A549 (cell line): ENCODE results near the gene PSMB7. TPM values are rescaled to one million over a fixed set of nuclear protein-coding genes. Genes with fewer than 3 reads are reported as not detected.

Source experiments
- ATAC-seq, 2 experiments: fragments of 200-7000 bp in 1 of 2; fragments of >200 bp in 1 of 2; cut with Nextera tagmentation in 1 of 2; cut with Tn5 transposase in 1 of 2; 3 replicates each; pipeline versions ENCODE4 v1.8.0 to v1.9.1; 2018 to 2020; ENCODE audit warnings: mild to moderate bottlenecking in 1 of 2, moderate library complexity in 1 of 2
- CTCF ChIA-PET: fragments of 300-600 bp; sonication (Branson Sonifier 250); formaldehyde crosslinking; extraction: SDS; loops from one replicate; lab custom pipeline; 2021; ENCODE audit warnings: antibody characterized with exemption, inconsistent platforms; lab: Yijun Ruan, JAX
- POLR2A ChIA-PET: fragments of 350-600 bp; formaldehyde crosslinking; extraction: SDS; loops from one replicate; lab custom pipeline; 2021; ENCODE audit warnings: antibody characterized with exemption, inconsistent platforms; lab: Yijun Ruan, JAX
- DNase-seq, 2 experiments: peaks; one replicate each; pipeline versions ENCODE4 v3.0.0 to v3.0.0-alpha.2; 2011 to 2016; ENCODE audit warnings: low read depth in 1 of 2, low spot score in 1 of 2
- FAIRE-seq: peaks from 2 replicates; lab custom pipeline; 2011; peaks lifted over from hg19 to GRCh38; lab: Jason Lieb, UNC
- H3K27ac ChIP-seq, 2 experiments: fragments of >200 bp; sonication (Bioruptor Twin); formaldehyde crosslinking; 3 replicates each; pipeline ENCODE4 v1.5.1; 2016 to 2017
- H3K4me1 ChIP-seq: fragments of >200 bp; sonication (Bioruptor Twin); formaldehyde crosslinking; 3 replicates; pipeline ENCODE4 v1.6.1; 2016
- H3K4me2 ChIP-seq: fragments of >200 bp; sonication (Bioruptor Twin); formaldehyde crosslinking; 3 replicates; pipeline ENCODE4 v1.6.1; 2016
- H3K4me3 ChIP-seq: fragments of >200 bp; sonication (Bioruptor Twin); formaldehyde crosslinking; 3 replicates; pipeline ENCODE4 v1.5.1; 2016
- H3K9me3 ChIP-seq: fragments of >200 bp; sonication (Bioruptor Twin); formaldehyde crosslinking; 3 replicates; pipeline ENCODE4 v1.6.1; 2016
- BHLHE40 ChIP-seq: IDR thresholded peaks from 2 replicates; pipeline ENCODE4 v1.6.1; 2012; ENCODE audit warnings: low read depth, low read length, inconsistent platforms
- CEBPB ChIP-seq, 2 experiments: fragments of >200 bp in 1 of 2; sonication (Bioruptor Twin) in 1 of 2; formaldehyde crosslinking in 1 of 2; IDR thresholded peaks; 2 replicates each; pipeline ENCODE4 v1.6.1; 2012 to 2016
- CHD2 ChIP-seq: fragments of 150-350 bp; IDR thresholded peaks from 2 replicates; pipeline ENCODE4 v1.6.1; 2014; ENCODE audit warnings: low read length; ENCODE audit not compliant: partially characterized antibody
- EHF ChIP-seq: fragments of 250-450 bp; sonication (Bioruptor Pico); IDR thresholded peaks from 2 replicates; pipeline ENCODE4 v1.5.0; 2020; ENCODE audit warnings: mild to moderate bottlenecking
- EP300 ChIP-seq, 2 experiments: fragments of >200 bp; sonication (Bioruptor Twin); formaldehyde crosslinking; IDR thresholded peaks; 2 replicates in 1 of 2; 3 replicates in 1 of 2; pipeline ENCODE4 v1.6.1; 2016 to 2017
- FOSL2 ChIP-seq, 2 experiments: fragments of 450-650 bp in 1 of 2; fragments of >200 bp in 1 of 2; sonication (Bioruptor Twin) in 1 of 2; formaldehyde crosslinking; IDR thresholded peaks; 2 replicates each; pipeline versions ENCODE4 v1.5.0 to v1.6.1; 2016 to 2020; ENCODE audit warnings: mild to moderate bottlenecking in 1 of 2, moderate library complexity in 1 of 2
- GATA3 ChIP-seq: IDR thresholded peaks from 2 replicates; pipeline ENCODE4 v1.6.1; 2012; ENCODE audit warnings: borderline replicate concordance
- HEYL ChIP-seq: fragments of 250-450 bp; sonication (Bioruptor Pico); IDR thresholded peaks from 2 replicates; pipeline ENCODE4 v1.8.0; 2021; ENCODE audit warnings: mild to moderate bottlenecking, moderate library complexity
- HOXB13 ChIP-seq: fragments of 250-450 bp; sonication (Bioruptor Pico); IDR thresholded peaks from 2 replicates; pipeline ENCODE4 v1.5.0; 2020; ENCODE audit warnings: low read depth, mild to moderate bottlenecking, moderate library complexity
- JUN ChIP-seq, 2 experiments: fragments of >200 bp; sonication (Bioruptor Twin); formaldehyde crosslinking; IDR thresholded peaks; 2 replicates in 1 of 2; 3 replicates in 1 of 2; pipeline ENCODE4 v1.6.1; 2016 to 2017
- KDM1A ChIP-seq: fragments of 200-600 bp; sonication (generic); IDR thresholded peaks from 2 replicates; pipeline ENCODE4 v1.6.1; 2016; ENCODE audit warnings: low read depth, mild to moderate bottlenecking
- KDM5A ChIP-seq: fragments of 200-600 bp; sonication (generic); IDR thresholded peaks from 2 replicates; pipeline ENCODE4 v1.6.1; 2016; ENCODE audit warnings: antibody characterized with exemption, mild to moderate bottlenecking
- MAFK ChIP-seq: fragments of 450-650 bp; IDR thresholded peaks from 2 replicates; pipeline ENCODE4 v1.6.1; 2014; ENCODE audit not compliant: partially characterized antibody
- MYC ChIP-seq: IDR thresholded peaks from 2 replicates; pipeline ENCODE4 v1.6.1; 2012; ENCODE audit warnings: mild to moderate bottlenecking, inconsistent platforms, low read length, improper control_type of control experiment, borderline replicate concordance
- NFE2L2 ChIP-seq: fragments of 150-350 bp; conservative IDR thresholded peaks from 2 replicates; pipeline ENCODE4 v1.6.1; 2014; ENCODE audit warnings: low read length
- NR3C1 ChIP-seq: fragments of >200 bp; sonication (Bioruptor Twin); formaldehyde crosslinking; IDR thresholded peaks from 3 replicates; pipeline ENCODE4 v1.6.1; 2017
- PHF8 ChIP-seq: fragments of 200-600 bp; sonication (generic); IDR thresholded peaks from 2 replicates; pipeline ENCODE4 v1.6.1; 2016; ENCODE audit warnings: low read depth, mild to moderate bottlenecking, antibody characterized with exemption, moderate library complexity, borderline replicate concordance
- POLR2AphosphoS2 ChIP-seq: conservative IDR thresholded peaks from 2 replicates; pipeline ENCODE4 v1.6.1; 2012; ENCODE audit warnings: low read length, improper control_type of control experiment, inconsistent platforms
- RAD21 ChIP-seq, 2 experiments: fragments of >200 bp in 1 of 2; sonication (Bioruptor Twin) in 1 of 2; formaldehyde crosslinking in 1 of 2; IDR thresholded peaks in 1 of 2; conservative IDR thresholded peaks in 1 of 2; 2 replicates in 1 of 2; 3 replicates in 1 of 2; pipeline ENCODE4 v1.6.1; 2012 to 2018; ENCODE audit warnings: inconsistent platforms in 1 of 2
- RFX5 ChIP-seq: fragments of 450-650 bp; IDR thresholded peaks from 2 replicates; pipeline ENCODE4 v1.7.1; 2014; ENCODE audit warnings: antibody characterized with exemption, mild to moderate bottlenecking, moderate library complexity
- RNF2 ChIP-seq: fragments of 200-600 bp; sonication (generic); IDR thresholded peaks from 2 replicates; pipeline ENCODE4 v1.6.1; 2016; ENCODE audit warnings: low read depth, mild to moderate bottlenecking, antibody characterized with exemption, moderate library complexity, borderline replicate concordance
- SMC3 ChIP-seq: fragments of >200 bp; sonication (Bioruptor Twin); formaldehyde crosslinking; IDR thresholded peaks from 3 replicates; pipeline ENCODE4 v1.6.1; 2018; ENCODE audit warnings: inconsistent platforms
- SREBF2 ChIP-seq: fragments of 450-650 bp; IDR thresholded peaks from 2 replicates; pipeline ENCODE4 v1.6.1; 2014; ENCODE audit warnings: mild to moderate bottlenecking, moderate library complexity
- ZC3H11A ChIP-seq: fragments of 450-650 bp; IDR thresholded peaks from 2 replicates; pipeline ENCODE4 v1.6.1; 2014; ENCODE audit warnings: antibody characterized with exemption, mild to moderate bottlenecking
- WGBS: methylation state at CpG from one replicate; pipeline ENCODE4 v1.1.6; 2017; ENCODE audit errors: missing lambda C conversion rate; 5-methylcytosine and 5-hydroxymethylcytosine counted together
- polyA plus RNA-seq, 4 experiments: library from polyadenylated mRNA; depleted of rRNA in 3 of 4; stranded (reverse); fragments of >200 nt; fragmentation: RNase III in 1 of 4; extraction: RNeasy Plus Mini Kit Qiagen cat#74134 plus additional on column Dnase treatment in 1 of 4; gene quantifications; 2 replicates in 3 of 4; 3 replicates in 1 of 4; pipeline ENCODE4 v1.2.3, GENCODE V29; 2011 to 2017
- TF ChIP-seq, protein P1 (sequence below): IDR thresholded peaks from 2 replicates; pipeline ENCODE4 v1.6.1; 2012
- TF ChIP-seq, protein P2 (sequence below): IDR thresholded peaks from 2 replicates; pipeline ENCODE4 v1.6.1; 2012; ENCODE audit warnings: low read depth, borderline replicate concordance
- TF ChIP-seq, protein P3 (sequence below): fragments of 150-350 bp; IDR thresholded peaks from 2 replicates; pipeline ENCODE4 v1.6.1; 2014; ENCODE audit warnings: low read depth, mild to moderate bottlenecking, low read length

Gene PSMB7
- polyA plus RNA-seq, 2 of the 4 experiments (the other 2 are of a cell fraction): 332 to 418 TPM

DNA sequence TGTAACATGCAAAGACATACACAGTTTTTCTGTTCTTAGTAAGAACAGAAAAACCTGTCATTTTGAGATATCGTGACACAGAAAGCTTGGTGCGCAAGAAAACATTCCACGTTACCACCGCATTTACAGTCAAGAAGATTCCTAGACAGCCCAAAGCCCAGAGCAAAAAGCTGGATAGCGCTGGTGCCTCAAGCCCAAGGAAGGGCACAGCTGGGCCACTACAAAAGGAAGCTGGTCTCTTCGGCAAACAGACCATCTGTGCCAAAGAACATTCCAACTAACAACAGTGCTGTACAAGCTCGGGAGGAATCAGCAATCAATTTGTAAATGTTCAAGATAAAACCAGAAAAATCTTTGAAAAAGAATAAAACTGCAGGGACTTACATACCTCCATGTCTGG is 31.0 kb downstream of the PSMB7 start:
- FAIRE-seq: no peak
- Histone ChIP-seq H3K9me3 (no peaks in the 10 kb centered on the region), H3K4me1 (peaks cover 38% of the 10 kb centered on the region), H3K4me3 (no peak overlapping the region), H3K4me2 (no peak overlapping the region), H3K27ac (no peak overlapping the region)
- CTCF ChIA-PET: interaction anchor here (0.8 to 32.7 kb wide), 8 partner anchors 10 to 257 kb away, joined by 3 to 429 read pairs (median 4); partner anchors contain the start of gene PSMB7
- ATAC-seq: no peak
- DNase-seq: no peak
- POLR2A ChIA-PET: no interaction called here
- 94% methylated on average over 7 of the region's 7 CpGs for WGBS
- TF ChIP-seq BHLHE40: no peak

DNA sequence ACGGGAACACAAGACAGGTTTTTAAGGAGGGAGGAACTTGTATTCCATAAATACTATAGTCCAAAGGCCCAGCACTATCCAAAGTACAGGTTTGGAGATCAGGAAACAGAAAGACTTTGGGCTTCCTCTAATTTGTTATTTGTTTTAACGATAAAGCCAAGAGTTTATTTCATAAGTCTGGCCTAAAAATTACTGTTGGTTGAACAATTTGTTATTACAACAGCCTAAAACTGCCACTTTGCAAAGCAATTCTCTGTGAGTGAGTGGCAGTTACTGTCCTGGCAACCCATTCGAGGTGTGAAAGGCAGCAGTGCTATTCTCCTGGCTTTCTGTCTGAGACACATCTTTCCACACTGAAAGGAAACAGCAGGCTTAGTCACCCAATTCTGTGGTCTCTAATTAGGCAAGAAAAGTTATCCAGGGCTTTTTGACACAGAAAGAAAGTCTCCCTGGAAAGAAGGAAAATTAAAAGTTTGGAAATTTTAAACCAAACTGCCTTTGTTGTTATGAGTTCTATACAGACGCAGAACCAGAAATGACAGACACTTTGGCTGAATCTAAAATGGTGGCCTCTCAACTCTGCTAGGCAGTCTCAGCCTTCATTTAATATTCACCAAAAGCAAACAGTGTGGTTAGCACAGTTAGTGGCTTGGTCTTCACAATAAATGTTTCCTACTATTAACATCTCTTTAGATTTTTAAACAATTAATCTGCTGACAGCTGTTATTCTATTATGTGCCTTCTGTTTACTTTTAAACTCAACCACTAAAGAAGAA is 33.9 kb downstream of the PSMB7 start:
- no peak for FAIRE-seq
- TF ChIP-seq, protein P1, sequence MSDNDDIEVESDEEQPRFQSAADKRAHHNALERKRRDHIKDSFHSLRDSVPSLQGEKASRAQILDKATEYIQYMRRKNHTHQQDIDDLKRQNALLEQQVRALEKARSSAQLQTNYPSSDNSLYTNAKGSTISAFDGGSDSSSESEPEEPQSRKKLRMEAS: no peak
- no peak for TF ChIP-seq HEYL (CRISPR knock-in tag)
- TF ChIP-seq SMC3: no peak
- TF ChIP-seq MAFK: peak; percentile 34
- TF ChIP-seq HOXB13 (CRISPR knock-in tag): no peak
- DNase-seq: no peak
- H3K9me3 ChIP-seq: no peaks in the 10 kb centered on the region
- ChIA-PET CTCF (interaction anchor here (0.6 to 32.7 kb wide), 2 partner anchors 28 to 376 kb away, joined by 3 to 429 read pairs; partner anchors contain the start of gene PSMB7), POLR2A (no interaction called here)
- WGBS: 95% methylated on average over 4 of the region's 4 CpGs
- H3K27ac ChIP-seq: no peak overlapping the region
- H3K4me2 ChIP-seq: no peak overlapping the region
- H3K4me1 ChIP-seq: peaks cover 9% of the 10 kb centered on the region
- H3K4me3 ChIP-seq: no peak overlapping the region
- ATAC-seq: no peak

DNA sequence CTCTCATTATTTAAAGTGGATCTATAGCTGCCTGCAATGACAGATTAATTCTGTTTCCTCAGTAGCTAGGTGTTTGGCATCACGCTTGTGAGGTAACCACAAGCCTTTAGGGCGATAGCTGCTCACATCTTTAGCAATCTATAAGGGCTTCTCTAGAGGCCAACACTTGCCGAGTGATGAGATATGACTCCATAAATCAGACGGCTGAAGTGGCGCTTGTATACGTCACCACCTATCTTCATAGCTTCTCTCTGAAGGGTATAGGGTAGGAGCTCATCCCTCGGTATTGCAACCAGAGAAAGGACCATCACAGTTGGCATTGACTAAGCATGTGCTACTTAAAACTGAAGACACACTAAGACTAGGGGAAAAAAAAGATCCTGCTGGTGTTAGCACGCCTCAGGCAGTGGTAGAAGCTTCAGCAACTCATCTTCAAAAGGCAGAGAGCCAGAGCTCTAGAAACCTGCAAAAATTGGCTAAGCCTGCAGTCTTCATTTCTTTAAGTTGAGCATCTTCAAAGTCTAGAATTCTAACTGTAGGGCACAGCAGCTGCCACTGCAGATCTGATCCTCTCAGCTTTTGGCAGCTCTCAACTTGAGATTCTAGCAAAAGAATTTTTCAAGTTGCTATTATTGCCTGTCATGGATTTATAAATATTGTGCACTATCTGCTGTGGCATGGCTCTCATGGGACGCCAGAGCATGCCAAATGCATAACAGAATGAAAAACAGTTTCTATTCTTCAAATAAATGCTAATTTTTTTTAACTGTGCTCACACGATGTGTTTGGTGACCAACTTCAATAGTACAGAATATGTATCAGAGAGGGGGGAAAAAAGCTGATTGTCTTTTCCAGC is 37.5 kb downstream of the PSMB7 start:
- DNase-seq (no peak), ATAC-seq (0 out of 6 replicates have a peak, but pooled peaks of 1 of the 2 experiments have one; percentile 12), FAIRE-seq (no peak)
- Histone ChIP-seq H3K4me1 (no peaks in the 10 kb centered on the region), H3K4me3 (no peak overlapping the region), H3K4me2 (no peak overlapping the region), H3K9me3 (peaks cover 13% of the 10 kb centered on the region), H3K27ac (no peak overlapping the region)
- ChIA-PET POLR2A (no interaction called here), CTCF (interaction anchor here (0.7 to 32.7 kb wide), 4 partner anchors 12 to 264 kb away, joined by 3 to 429 read pairs (median 40); partner anchors contain the start of gene PSMB7)
- 88% methylated on average over 10 of the region's 10 CpGs for WGBS
- TF ChIP-seq POLR2AphosphoS2: no peak
- TF ChIP-seq MYC: no peak
- TF ChIP-seq KDM5A: no peak
- no peak for TF ChIP-seq HOXB13 (CRISPR knock-in tag)
- no peak for TF ChIP-seq SREBF2
- no peak for TF ChIP-seq RAD21 (conservative IDR thresholded peaks at IDR 0.05 in 1 of 2, IDR thresholded peaks at IDR 0.05 in 1 of 2)
- TF ChIP-seq EP300 (IDR thresholded peaks at IDR 0.05): no peak
- TF ChIP-seq FOSL2 (IDR thresholded peaks at IDR 0.05): no peak
- no peak for TF ChIP-seq FOSL2 (CRISPR knock-in tag; IDR thresholded peaks at IDR 0.05)
- no peak for TF ChIP-seq ZC3H11A
- no peak for TF ChIP-seq NFE2L2
- no peak for TF ChIP-seq BHLHE40
- no peak for TF ChIP-seq EHF

DNA sequence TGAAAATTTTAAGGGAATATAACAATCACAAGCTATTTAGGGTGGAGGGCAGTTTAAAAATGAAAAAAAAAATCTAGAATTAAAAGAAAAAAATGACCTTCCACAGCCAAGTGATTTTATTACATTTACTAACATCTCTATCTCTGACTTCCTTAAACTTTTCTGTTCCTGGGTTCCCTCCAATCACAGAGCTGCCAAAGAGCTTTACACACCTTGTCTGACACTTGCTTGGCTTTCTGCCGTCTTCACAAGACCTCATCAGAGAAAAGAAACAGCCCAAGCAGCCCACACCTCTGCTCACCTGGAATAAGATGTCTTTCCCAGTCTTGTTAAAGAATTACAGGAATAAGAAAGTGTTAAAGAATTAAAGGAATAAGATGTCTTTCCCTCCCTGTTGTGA is 38.9 kb downstream of the PSMB7 start:
- 91% methylated on average over 1 of the region's 1 CpG for WGBS
- Histone ChIP-seq H3K27ac (no peak overlapping the region), H3K4me2 (no peak overlapping the region), H3K4me3 (no peak overlapping the region), H3K9me3 (peaks cover 13% of the 10 kb centered on the region), H3K4me1 (peaks cover 3% of the 10 kb centered on the region; the same call in 2 of the 3 replicates)
- no peak for FAIRE-seq
- no peak for ATAC-seq
- ChIA-PET CTCF (interaction anchor here (0.6 to 6.9 kb wide), 4 partner anchors 14 to 41 kb away, joined by 3 to 76 read pairs (median 4); no protein-coding TSS in a partner anchor), POLR2A (interaction anchor here (0.9 kb wide), 1 partner anchor 9 kb away, joined by 3 read pairs; no protein-coding TSS in a partner anchor)
- TF ChIP-seq, protein P2, sequence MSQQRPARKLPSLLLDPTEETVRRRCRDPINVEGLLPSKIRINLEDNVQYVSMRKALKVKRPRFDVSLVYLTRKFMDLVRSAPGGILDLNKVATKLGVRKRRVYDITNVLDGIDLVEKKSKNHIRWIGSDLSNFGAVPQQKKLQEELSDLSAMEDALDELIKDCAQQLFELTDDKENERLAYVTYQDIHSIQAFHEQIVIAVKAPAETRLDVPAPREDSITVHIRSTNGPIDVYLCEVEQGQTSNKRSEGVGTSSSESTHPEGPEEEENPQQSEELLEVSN: no peak
- TF ChIP-seq, protein P3, sequence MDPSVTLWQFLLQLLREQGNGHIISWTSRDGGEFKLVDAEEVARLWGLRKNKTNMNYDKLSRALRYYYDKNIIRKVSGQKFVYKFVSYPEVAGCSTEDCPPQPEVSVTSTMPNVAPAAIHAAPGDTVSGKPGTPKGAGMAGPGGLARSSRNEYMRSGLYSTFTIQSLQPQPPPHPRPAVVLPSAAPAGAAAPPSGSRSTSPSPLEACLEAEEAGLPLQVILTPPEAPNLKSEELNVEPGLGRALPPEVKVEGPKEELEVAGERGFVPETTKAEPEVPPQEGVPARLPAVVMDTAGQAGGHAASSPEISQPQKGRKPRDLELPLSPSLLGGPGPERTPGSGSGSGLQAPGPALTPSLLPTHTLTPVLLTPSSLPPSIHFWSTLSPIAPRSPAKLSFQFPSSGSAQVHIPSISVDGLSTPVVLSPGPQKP: no peak
- TF ChIP-seq RAD21 (conservative IDR thresholded peaks at IDR 0.05 in 1 of 2, IDR thresholded peaks at IDR 0.05 in 1 of 2) (no peak), RNF2 (no peak), JUN (IDR thresholded peaks at IDR 0.05) (no peak), PHF8 (no peak), RFX5 (no peak), CHD2 (no peak), NR3C1 (no peak), GATA3 (no peak), CEBPB (IDR thresholded peaks at IDR 0.05) (no peak), KDM1A (no peak), NFE2L2 (no peak), KDM5A (no peak)
- no peak for DNase-seq
